GM21737 (cell line): ENCODE data around the gene PITPNM3.

ENCODE experiments used
- ATAC-seq: cut with Tn5 transposase; IDR thresholded peaks from one replicate; pipeline ENCODE4 v1.9.1; 2021; ENCODE audit warnings: mild to moderate bottlenecking, moderate library complexity; ENCODE audit not compliant: unreplicated experiment

PITPNM3 gene

GRCh38 chr17:6554342-6554741, 2.0 kb downstream of the PITPNM3 start:
- ATAC-seq, result no peak

GRCh38 chr17:6551869-6552531, 4.4 kb downstream of the PITPNM3 start:
- no peak for ATAC-seq

GRCh38 chr17:6551356-6551755, 5.0 kb downstream of the PITPNM3 start:
- no peak for ATAC-seq

GRCh38 chr17:6549384-6550036, 6.8 kb downstream of the PITPNM3 start:
- ATAC-seq, result no peak

GRCh38 chr17:6548578-6549330, 7.6 kb downstream of the PITPNM3 start:
- peak; percentile 82 for ATAC-seq

- ATAC-seq, result no peak
Observed at GRCh38 chr17:6548034-6548433, 8.3 kb downstream of the PITPNM3 start.

GRCh38 chr17:6547336-6547735, 9.0 kb downstream of the PITPNM3 start:
- no peak for ATAC-seq

GRCh38 chr17:6546069-6546718, 10.2 kb downstream of the PITPNM3 start:
- ATAC-seq, result no peak

GRCh38 chr17:6545291-6545690, 11.1 kb downstream of the PITPNM3 start:
- ATAC-seq, result no peak

- ATAC-seq, result no peak
Observed at GRCh38 chr17:6544011-6544370, 12.4 kb downstream of the PITPNM3 start.

GRCh38 chr17:6543079-6544010, 13.0 kb downstream of the PITPNM3 start:
- ATAC-seq, result no peak

- no peak for ATAC-seq
Observed at GRCh38 chr17:6542577-6542976, 13.8 kb downstream of the PITPNM3 start.

GRCh38 chr17:6541886-6542285, 14.5 kb downstream of the PITPNM3 start:
- no peak for ATAC-seq

GRCh38 chr17:6539871-6540270, 16.5 kb downstream of the PITPNM3 start:
- ATAC-seq, result no peak

- no peak for ATAC-seq
Observed at GRCh38 chr17:6536566-6537065, 19.7 kb downstream of the PITPNM3 start.

GRCh38 chr17:6536053-6536452, 20.3 kb downstream of the PITPNM3 start:
- ATAC-seq, result no peak

GRCh38 chr17:6534846-6535514, 21.4 kb downstream of the PITPNM3 start:
- ATAC-seq, result no peak

- ATAC-seq, result no peak
Observed at GRCh38 chr17:6532441-6532885, 23.9 kb downstream of the PITPNM3 start.

- no peak for ATAC-seq
Observed at GRCh38 chr17:6531575-6531974, 24.8 kb downstream of the PITPNM3 start.
